HepG2 (cell line): ENCODE measurements around the gene GP1BA. TPM values are rescaled to one million over a fixed set of nuclear protein-coding genes. Genes with fewer than 3 reads are reported as not detected.

Source experiments
- CENPT ChIP-seq: sonication (generic); formaldehyde crosslinking; IDR thresholded peaks from 2 replicates; pipeline ENCODE4 v1.8.0; 2022; ENCODE audit warnings: low read depth, mild to moderate bottlenecking, moderate library complexity, missing genetic modification reagents
- HES4 ChIP-seq: sonication (generic); formaldehyde crosslinking; IDR thresholded peaks from 2 replicates; pipeline ENCODE4 v1.9.0; 2021; ENCODE audit warnings: mild to moderate bottlenecking, missing genetic modification reagents, borderline replicate concordance
- MTF1 ChIP-seq: sonication (generic); formaldehyde crosslinking; IDR thresholded peaks from 2 replicates; pipeline ENCODE4 v1.5.0; 2020; ENCODE audit warnings: missing genetic modification reagents
- NFIB ChIP-seq: sonication (generic); formaldehyde crosslinking; IDR thresholded peaks from 2 replicates; pipeline ENCODE4 v1.9.0; 2021; ENCODE audit warnings: missing genetic modification reagents, mild to moderate bottlenecking, borderline replicate concordance
- RFXAP ChIP-seq: sonication (generic); formaldehyde crosslinking; IDR thresholded peaks from 2 replicates; pipeline ENCODE4 v1.4.0; 2020; ENCODE audit warnings: missing genetic modification reagents, borderline replicate concordance
- TEAD3 ChIP-seq: optimal IDR thresholded peaks from 2 replicates; pipeline ENCODE3; 2016; ENCODE audit warnings: borderline replicate concordance
- TSC22D2 ChIP-seq: sonication (generic); formaldehyde crosslinking; IDR thresholded peaks from 2 replicates; pipeline ENCODE4 v1.5.1; 2020; ENCODE audit warnings: missing genetic modification reagents, mild to moderate bottlenecking, borderline replicate concordance
- ZC3H13 ChIP-seq: sonication (generic); formaldehyde crosslinking; IDR thresholded peaks from 2 replicates; pipeline ENCODE4 v1.8.1; 2023; ENCODE audit warnings: mild to moderate bottlenecking, missing genetic modification reagents, moderate library complexity
- ZFP82 ChIP-seq: sonication (generic); formaldehyde crosslinking; IDR thresholded peaks from 2 replicates; pipeline ENCODE4 v1.5.1; 2020; ENCODE audit warnings: mild to moderate bottlenecking, missing genetic modification reagents, borderline replicate concordance
- polyA plus RNA-seq, 8 experiments: library from polyadenylated mRNA; depleted of rRNA in 3 of 8; stranded (reverse) in 7 of 8; unstranded in 1 of 8; fragments of >200 nt; fragmentation: Illumina TruSeq in 4 of 8; extraction: Trizol in 4 of 8; gene quantifications; 2 replicates each; pipeline versions ENCODE4 v1.2.1 to v1.2.3, GENCODE V29; 2011 to 2016; ENCODE audit warnings: low read depth in 4 of 8, missing spikeins in 1 of 8, mixed read lengths in 1 of 8; ENCODE audit not compliant: insufficient read depth in 1 of 8
- total RNA-seq, 5 experiments: library from RNA; depleted of rRNA; stranded (reverse); fragments of >200 nt; fragmentation: Illumina TruSeq; extraction: Trizol; gene quantifications; 2 replicates each; pipeline ENCODE4 v1.2.3, GENCODE V29; 2016; ENCODE audit warnings: low read depth in 1 of 5
- TF ChIP-seq, protein P1 (sequence below), 2 experiments: IDR thresholded peaks; 2 replicates each; pipeline ENCODE4 v1.6.1; 2011 to 2012; ENCODE audit warnings: low read length in 2 of 2, borderline replicate concordance in 1 of 2, low read depth in 1 of 2, mild to moderate bottlenecking in 1 of 2, moderate library complexity in 1 of 2
- TF ChIP-seq, protein P2 (sequence below): sonication (generic); formaldehyde crosslinking; IDR thresholded peaks from 2 replicates; pipeline ENCODE4 v1.5.0; 2020; ENCODE audit warnings: mild to moderate bottlenecking, missing genetic modification reagents, borderline replicate concordance
- TF ChIP-seq, protein P3 (sequence below): sonication (generic); formaldehyde crosslinking; IDR thresholded peaks from 2 replicates; pipeline ENCODE4 v1.4.0; 2020; ENCODE audit warnings: missing genetic modification reagents

GP1BA gene
- total and polyA plus RNA-seq, 2 of the 13 experiments (the other 11 are each of a cell fraction or from before 2014, with no cell fraction given), result not detected

DNA sequence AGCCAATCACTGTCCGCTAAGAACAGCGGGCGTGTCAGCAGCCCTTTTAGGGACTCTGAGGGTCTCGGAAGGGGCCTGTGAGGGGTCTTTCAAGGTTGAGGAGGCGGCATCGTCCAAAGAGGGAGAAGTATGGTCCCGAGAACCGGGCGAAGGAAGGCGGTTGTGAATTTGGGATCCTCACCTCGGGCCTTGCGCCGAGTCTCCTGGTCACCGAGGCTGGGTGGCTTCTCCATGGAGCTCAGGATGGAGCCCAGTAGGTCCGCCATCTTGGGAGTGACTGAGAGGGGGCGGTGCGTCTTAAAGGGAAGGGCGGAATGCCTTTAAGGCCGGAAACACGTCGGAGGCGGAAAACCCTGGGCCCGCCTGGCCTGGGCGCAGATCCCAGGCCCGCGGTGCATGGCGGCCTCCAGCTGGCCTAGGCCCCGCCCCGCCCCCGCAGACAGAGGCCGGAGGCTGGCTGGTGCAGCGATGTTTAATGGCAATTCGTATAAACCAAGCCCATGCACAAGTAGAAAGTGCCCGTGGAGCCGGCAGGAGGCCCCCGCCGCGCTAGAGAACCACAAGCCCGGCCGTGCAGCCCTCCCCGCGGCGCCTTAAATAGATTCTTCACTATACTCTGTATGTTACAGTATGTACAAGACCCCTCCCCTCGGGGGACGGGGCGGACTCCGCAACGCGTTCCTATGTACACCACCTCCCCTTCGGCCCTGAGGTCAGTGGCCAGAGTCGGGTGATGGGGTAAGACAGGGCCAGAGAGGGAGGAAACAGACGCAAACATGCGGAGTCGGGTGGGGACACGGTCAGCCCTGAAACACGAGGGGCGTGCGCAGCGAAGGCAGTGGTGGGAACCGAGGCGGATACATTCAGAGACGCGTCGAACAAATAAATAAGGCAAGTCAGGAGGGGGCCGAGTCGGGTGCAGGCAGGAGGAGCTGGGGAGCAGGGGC is 35.7 kb downstream of the GP1BA start, which contains the start of gene SPAG7 (continued):
- TF ChIP-seq, protein P1, sequence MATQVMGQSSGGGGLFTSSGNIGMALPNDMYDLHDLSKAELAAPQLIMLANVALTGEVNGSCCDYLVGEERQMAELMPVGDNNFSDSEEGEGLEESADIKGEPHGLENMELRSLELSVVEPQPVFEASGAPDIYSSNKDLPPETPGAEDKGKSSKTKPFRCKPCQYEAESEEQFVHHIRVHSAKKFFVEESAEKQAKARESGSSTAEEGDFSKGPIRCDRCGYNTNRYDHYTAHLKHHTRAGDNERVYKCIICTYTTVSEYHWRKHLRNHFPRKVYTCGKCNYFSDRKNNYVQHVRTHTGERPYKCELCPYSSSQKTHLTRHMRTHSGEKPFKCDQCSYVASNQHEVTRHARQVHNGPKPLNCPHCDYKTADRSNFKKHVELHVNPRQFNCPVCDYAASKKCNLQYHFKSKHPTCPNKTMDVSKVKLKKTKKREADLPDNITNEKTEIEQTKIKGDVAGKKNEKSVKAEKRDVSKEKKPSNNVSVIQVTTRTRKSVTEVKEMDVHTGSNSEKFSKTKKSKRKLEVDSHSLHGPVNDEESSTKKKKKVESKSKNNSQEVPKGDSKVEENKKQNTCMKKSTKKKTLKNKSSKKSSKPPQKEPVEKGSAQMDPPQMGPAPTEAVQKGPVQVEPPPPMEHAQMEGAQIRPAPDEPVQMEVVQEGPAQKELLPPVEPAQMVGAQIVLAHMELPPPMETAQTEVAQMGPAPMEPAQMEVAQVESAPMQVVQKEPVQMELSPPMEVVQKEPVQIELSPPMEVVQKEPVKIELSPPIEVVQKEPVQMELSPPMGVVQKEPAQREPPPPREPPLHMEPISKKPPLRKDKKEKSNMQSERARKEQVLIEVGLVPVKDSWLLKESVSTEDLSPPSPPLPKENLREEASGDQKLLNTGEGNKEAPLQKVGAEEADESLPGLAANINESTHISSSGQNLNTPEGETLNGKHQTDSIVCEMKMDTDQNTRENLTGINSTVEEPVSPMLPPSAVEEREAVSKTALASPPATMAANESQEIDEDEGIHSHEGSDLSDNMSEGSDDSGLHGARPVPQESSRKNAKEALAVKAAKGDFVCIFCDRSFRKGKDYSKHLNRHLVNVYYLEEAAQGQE (IDR thresholded peaks at IDR 0.05; ENCODE audit: borderline replicate concordance in 1 of 2, low read depth in 1 of 2, low read length in 2 of 2), result no peak; a peak in 1 of 4 replicates
- TF ChIP-seq, protein P2, sequence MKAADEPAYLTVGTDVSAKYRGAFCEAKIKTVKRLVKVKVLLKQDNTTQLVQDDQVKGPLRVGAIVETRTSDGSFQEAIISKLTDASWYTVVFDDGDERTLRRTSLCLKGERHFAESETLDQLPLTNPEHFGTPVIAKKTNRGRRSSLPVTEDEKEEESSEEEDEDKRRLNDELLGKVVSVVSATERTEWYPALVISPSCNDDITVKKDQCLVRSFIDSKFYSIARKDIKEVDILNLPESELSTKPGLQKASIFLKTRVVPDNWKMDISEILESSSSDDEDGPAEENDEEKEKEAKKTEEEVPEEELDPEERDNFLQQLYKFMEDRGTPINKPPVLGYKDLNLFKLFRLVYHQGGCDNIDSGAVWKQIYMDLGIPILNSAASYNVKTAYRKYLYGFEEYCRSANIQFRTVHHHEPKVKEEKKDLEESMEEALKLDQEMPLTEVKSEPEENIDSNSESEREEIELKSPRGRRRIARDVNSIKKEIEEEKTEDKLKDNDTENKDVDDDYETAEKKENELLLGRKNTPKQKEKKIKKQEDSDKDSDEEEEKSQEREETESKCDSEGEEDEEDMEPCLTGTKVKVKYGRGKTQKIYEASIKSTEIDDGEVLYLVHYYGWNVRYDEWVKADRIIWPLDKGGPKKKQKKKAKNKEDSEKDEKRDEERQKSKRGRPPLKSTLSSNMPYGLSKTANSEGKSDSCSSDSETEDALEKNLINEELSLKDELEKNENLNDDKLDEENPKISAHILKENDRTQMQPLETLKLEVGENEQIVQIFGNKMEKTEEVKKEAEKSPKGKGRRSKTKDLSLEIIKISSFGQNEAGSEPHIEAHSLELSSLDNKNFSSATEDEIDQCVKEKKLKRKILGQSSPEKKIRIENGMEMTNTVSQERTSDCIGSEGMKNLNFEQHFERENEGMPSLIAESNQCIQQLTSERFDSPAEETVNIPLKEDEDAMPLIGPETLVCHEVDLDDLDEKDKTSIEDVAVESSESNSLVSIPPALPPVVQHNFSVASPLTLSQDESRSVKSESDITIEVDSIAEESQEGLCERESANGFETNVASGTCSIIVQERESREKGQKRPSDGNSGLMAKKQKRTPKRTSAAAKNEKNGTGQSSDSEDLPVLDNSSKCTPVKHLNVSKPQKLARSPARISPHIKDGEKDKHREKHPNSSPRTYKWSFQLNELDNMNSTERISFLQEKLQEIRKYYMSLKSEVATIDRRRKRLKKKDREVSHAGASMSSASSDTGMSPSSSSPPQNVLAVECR (CRISPR knock-in tag), result peak; percentile 83; the same call in 1 of the 2 replicates
- TF ChIP-seq ZC3H13 (CRISPR knock-in tag) (peak; percentile 81; the same call in 1 of the 2 replicates), TEAD3 (peak; percentile 19), HES4 (CRISPR knock-in tag) (no peak; the same call in 1 of the 2 replicates), CENPT (no peak), TSC22D2 (CRISPR knock-in tag) (no peak; the same call in 1 of the 2 replicates), ZFP82 (CRISPR knock-in tag) (no peak), RFXAP (CRISPR knock-in tag) (no peak), MTF1 (CRISPR knock-in tag) (no peak), NFIB (CRISPR knock-in tag) (peak; percentile 77; the same call in 1 of the 2 replicates)
- TF ChIP-seq, protein P3, sequence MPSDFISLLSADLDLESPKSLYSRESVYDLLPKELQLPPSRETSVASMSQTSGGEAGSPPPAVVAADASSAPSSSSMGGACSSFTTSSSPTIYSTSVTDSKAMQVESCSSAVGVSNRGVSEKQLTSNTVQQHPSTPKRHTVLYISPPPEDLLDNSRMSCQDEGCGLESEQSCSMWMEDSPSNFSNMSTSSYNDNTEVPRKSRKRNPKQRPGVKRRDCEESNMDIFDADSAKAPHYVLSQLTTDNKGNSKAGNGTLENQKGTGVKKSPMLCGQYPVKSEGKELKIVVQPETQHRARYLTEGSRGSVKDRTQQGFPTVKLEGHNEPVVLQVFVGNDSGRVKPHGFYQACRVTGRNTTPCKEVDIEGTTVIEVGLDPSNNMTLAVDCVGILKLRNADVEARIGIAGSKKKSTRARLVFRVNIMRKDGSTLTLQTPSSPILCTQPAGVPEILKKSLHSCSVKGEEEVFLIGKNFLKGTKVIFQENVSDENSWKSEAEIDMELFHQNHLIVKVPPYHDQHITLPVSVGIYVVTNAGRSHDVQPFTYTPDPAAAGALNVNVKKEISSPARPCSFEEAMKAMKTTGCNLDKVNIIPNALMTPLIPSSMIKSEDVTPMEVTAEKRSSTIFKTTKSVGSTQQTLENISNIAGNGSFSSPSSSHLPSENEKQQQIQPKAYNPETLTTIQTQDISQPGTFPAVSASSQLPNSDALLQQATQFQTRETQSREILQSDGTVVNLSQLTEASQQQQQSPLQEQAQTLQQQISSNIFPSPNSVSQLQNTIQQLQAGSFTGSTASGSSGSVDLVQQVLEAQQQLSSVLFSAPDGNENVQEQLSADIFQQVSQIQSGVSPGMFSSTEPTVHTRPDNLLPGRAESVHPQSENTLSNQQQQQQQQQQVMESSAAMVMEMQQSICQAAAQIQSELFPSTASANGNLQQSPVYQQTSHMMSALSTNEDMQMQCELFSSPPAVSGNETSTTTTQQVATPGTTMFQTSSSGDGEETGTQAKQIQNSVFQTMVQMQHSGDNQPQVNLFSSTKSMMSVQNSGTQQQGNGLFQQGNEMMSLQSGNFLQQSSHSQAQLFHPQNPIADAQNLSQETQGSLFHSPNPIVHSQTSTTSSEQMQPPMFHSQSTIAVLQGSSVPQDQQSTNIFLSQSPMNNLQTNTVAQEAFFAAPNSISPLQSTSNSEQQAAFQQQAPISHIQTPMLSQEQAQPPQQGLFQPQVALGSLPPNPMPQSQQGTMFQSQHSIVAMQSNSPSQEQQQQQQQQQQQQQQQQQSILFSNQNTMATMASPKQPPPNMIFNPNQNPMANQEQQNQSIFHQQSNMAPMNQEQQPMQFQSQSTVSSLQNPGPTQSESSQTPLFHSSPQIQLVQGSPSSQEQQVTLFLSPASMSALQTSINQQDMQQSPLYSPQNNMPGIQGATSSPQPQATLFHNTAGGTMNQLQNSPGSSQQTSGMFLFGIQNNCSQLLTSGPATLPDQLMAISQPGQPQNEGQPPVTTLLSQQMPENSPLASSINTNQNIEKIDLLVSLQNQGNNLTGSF (CRISPR knock-in tag), result no peak
